HFF-Myc (cell line): ENCODE data around the gene NFKBIZ.
"Not testable (repeated sequence)": the region's sequence is repeated elsewhere in the genome, so short reads cannot be mapped to it uniquely, and the experiment has no call there.

ENCODE experiments used
- DNase-seq: peaks from one replicate; pipeline ENCODE4 v3.0.0-alpha.2; 2011; ENCODE audit warnings: low read depth; ENCODE audit errors: extremely low read depth
- H3K4me3 ChIP-seq: replicated peaks from 2 replicates; pipeline ENCODE4 v1.5.1; 2011; ENCODE audit warnings: low read depth, mild to moderate bottlenecking, control low read depth, low read length
- TF ChIP-seq, protein P1 (sequence below): IDR thresholded peaks from 2 replicates; pipeline ENCODE4 v1.5.1; 2012; ENCODE audit warnings: mild to moderate bottlenecking, low read depth, low read length, control low read depth; ENCODE audit errors: missing control alignments

NFKBIZ gene

DNA sequence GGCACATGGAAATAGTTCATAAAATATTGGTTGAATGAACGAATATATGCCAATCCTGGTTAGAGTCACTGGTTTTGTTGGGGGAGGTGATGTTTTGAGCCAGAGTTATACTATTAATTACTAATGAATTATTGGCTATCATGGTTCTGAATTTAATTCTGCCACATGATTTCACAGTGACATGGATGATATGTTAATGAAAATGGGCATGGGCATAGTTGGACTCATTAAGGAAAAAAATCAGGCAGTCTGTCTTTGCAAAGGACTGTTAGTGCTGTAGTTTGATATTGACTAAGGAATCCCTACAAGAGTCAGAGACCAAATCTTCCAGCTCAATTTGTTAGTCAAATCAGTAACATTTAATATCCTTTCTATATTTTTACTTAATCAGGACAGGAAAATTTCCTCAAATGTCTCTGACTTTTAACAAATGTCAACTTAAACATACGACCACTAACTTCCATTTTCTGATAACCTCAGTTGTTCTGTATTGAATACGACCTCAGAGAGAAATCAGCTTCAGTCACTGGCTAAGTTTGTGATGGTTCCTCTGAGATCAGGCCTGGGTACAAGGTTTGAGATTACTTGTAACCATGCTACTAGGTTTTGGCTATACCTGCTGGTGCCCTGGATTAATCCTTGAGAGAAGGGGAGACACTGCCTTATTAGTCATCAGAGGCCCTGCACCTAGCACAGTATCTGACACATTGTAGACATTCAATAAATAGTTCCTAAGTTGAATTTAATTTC is 13.3 kb downstream of the NFKBIZ start:
- no peak overlapping the region for H3K4me3 ChIP-seq
- TF ChIP-seq, protein P1, sequence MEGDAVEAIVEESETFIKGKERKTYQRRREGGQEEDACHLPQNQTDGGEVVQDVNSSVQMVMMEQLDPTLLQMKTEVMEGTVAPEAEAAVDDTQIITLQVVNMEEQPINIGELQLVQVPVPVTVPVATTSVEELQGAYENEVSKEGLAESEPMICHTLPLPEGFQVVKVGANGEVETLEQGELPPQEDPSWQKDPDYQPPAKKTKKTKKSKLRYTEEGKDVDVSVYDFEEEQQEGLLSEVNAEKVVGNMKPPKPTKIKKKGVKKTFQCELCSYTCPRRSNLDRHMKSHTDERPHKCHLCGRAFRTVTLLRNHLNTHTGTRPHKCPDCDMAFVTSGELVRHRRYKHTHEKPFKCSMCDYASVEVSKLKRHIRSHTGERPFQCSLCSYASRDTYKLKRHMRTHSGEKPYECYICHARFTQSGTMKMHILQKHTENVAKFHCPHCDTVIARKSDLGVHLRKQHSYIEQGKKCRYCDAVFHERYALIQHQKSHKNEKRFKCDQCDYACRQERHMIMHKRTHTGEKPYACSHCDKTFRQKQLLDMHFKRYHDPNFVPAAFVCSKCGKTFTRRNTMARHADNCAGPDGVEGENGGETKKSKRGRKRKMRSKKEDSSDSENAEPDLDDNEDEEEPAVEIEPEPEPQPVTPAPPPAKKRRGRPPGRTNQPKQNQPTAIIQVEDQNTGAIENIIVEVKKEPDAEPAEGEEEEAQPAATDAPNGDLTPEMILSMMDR: no peak
- DNase-seq: no peak

DNA sequence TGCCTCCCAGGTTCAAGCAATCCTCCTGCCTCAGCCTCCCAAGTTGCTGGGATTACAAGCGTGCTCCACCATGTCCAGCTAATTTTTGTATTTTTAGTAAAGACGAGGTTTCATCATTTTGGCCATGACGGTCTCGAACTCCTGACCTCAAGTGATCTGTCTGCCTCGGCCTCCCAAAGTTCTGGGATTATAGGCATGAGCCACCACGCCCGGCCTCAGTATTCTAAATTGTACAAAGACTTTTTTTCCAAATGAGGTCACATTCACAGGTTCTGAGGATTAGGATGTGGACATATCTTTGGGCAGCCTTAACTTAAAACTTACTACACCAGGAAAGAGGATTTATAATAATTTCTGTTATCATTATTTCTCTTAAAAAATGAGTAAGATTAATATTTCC is 15.6 kb downstream of the NFKBIZ start:
- DNase-seq: not testable (repeated sequence)

DNA sequence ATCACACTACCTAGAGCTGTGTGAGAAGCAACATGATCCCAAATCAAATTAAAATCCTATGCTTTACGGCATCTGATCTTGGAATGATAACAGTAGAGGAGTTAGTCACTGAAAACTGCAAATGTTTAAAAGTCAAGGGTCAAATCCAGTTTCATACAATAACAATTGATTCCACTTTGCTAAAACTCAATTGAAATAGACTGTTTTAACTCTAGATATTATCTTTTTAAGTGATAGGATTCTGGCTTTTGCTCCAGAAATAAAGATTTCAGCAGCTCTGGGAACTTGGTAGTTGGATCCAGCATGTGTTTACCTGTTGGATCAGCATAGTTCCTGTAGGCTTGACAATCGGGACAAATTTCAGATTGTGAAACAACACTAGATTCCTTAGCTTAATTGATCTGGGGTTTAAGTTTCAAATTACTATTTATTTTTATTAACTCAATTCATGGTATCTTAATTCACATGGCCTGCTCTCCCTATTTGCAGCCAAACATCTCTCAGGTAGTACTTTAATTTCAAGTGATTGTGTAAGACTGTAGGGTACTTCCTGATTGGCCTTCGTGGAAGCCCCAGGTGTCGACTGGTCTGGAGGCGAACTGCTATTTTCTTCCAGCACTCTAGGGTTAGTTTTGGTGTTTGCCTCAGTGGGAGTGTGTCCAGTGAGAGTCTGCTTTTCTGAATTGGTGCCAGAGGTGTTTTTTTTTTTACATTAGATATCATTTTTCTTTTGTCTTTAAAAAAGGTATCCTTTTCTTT is 16.6 kb downstream of the NFKBIZ start:
- no peak for DNase-seq

More for the DNA sequence above, 15.6 kb downstream of the NFKBIZ start:
- not testable (repeated sequence) for H3K4me3 ChIP-seq

DNA sequence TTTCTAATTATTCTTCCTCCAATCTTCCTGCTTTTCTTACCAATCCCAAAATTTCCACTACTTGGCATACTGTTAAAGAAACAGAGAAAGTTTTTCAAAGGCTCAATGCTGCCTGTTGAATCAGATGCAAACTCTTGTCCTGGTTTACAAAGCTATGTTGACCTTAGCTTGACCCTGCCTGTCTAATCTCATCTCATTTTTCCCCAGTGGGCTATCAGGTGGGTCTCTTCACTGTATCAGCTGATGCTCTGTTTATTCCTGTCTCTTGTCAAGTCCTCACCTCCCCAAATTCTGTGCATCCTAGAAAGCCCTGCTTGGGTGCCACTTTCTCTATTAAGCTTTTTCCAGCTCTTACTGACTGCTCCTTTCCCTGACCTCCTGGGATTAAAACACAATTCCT is 18.2 kb downstream of the NFKBIZ start:
- no peak for DNase-seq
- no peak overlapping the region for H3K4me3 ChIP-seq
- TF ChIP-seq, protein P1: no peak

More for the DNA sequence above, 16.6 kb downstream of the NFKBIZ start:
- no peak overlapping the region for H3K4me3 ChIP-seq
- TF ChIP-seq, protein P1: no peak

DNA sequence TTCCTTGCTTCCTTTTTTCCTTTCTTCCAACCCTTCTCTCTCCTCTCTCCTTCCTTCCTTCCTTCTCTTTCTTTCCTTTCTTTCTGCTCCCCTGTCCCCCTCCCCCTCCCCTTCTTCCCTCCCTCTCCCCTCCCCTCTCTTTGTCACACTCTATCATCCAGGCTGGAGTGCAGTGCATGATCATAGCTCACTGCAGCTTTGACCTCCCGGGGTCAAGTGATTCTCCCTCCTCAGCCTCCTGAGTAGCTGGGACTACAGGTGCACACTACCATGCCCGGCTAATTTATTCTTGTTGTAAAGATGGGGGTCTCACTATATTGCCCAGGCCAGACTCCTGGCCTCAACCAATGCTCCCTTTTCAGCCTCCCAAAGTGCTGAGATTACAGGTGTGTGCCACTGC is 18.7 kb downstream of the NFKBIZ start:
- no peak for DNase-seq

DNA sequence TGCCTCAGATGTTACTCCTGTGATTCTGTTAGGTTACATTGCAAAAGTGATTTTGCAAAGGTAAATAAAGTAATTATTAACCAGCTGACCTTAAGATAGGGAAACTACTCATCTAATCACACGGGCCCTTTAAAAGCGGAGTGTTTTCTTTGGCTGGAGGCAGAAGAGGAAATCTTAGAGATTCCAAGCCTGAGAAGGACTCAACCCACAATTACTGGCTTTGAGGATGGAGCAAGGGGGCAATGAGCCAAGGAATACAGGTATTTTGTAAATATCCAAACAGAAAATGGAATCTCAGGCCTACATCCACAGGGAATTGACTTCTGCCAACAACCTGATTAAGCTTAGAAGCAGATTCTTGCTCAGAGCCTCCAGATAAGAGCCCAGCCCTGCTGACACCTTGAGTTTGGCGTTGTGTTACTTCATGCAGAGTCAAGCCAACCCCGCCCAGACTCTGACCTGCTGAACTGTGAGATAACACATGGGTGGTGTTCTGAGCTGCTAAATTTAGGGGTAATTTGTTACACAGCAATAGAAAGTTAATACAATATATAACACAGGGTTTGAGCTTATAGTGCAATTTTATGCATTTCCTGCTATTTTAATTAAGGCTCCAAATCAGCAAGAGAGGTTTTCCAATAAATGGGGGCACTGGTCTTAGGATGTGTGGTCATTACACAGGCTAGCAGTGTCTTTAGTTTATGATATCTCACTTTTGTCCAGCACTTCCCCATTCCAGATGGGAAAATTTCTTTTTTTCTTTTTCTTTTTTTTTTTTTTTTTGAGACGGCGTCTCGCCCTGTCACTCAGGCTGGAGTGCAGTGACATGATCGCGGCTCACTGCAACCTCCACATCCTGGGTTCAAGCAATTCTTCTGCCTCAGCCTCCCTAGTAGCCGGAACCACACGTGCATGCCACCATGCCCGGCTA is 19.5 kb downstream of the NFKBIZ start:
- no peak for DNase-seq
- TF ChIP-seq, protein P1: no peak
- H3K4me3 ChIP-seq: no peak overlapping the region

More for the DNA sequence above, 18.7 kb downstream of the NFKBIZ start:
- H3K4me3 ChIP-seq: no peak overlapping the region
- TF ChIP-seq, protein P1: no peak
